HepG2 (cell line): ENCODE data around the gene BUD23. TPM values are rescaled to one million over a fixed set of nuclear protein-coding genes. Genes with fewer than 3 reads are reported as not detected.
A peak's percentile ranks its signal among the peaks of the same experiment; 100 is the strongest.

Experiments used
- ATAC-seq: fragments of 200-7000 bp; cut with Tn5 transposase; 3 replicates; pipeline ENCODE4 v1.9.1; 2020; ENCODE audit warnings: mild to moderate bottlenecking, moderate library complexity
- BruUV-seq: library from RNA; stranded (reverse); fragments of 400-500 nt; replicated peaks from 2 replicates; lab custom pipeline; 2021; lab: Mats Ljungman, UMichigan
- CTCF ChIA-PET: fragments of 300-600 bp; formaldehyde crosslinking; extraction: SDS; loops from one replicate; lab custom pipeline; 2021; ENCODE audit warnings: low total read pairs, inconsistent platforms, low intra/inter-chr PET ratio; lab: Yijun Ruan, JAX
- POLR2A ChIA-PET: fragments of 350-600 bp; sonication (Branson Sonifier 250); formaldehyde crosslinking; loops from one replicate; lab custom pipeline; 2020; ENCODE audit warnings: antibody characterized with exemption, inconsistent platforms; lab: Yijun Ruan, JAX
- DNase-seq: peaks from one replicate; pipeline ENCODE4 v3.0.0-alpha.2; 2015; ENCODE audit warnings: low spot score
- FAIRE-seq: peaks from 3 replicates; lab custom pipeline; 2011; peaks lifted over from hg19 to GRCh38; lab: Jason Lieb, UNC
- H2AFZ ChIP-seq: one replicate; pipeline ENCODE4 v1.6.1; 2011; ENCODE audit warnings: low read length, inconsistent platforms
- H3K27ac ChIP-seq: fragments of 300-600 bp; 3 replicates; pipeline ENCODE4 v1.8.0; 2011; ENCODE audit warnings: mixed run types, mild to moderate bottlenecking, mixed read lengths, low read length, inconsistent platforms; ENCODE audit not compliant: insufficient read depth; ENCODE audit errors: extremely low read length
- H3K27me3 ChIP-seq, 2 experiments: fragments of 200-600 bp in 1 of 2; 2 replicates in 1 of 2; 3 replicates in 1 of 2; pipeline versions ENCODE4 v1.6.0 to v1.8.0; 2011; ENCODE audit warnings: low read length in 2 of 2, mild to moderate bottlenecking in 2 of 2, moderate library complexity in 2 of 2, inconsistent platforms in 1 of 2; ENCODE audit not compliant: insufficient read depth in 2 of 2, control insufficient read depth in 1 of 2
- H3K36me3 ChIP-seq, 2 experiments: fragments of 200-600 bp in 1 of 2; replicated peaks in 1 of 2; 2 replicates in 1 of 2; 3 replicates in 1 of 2; pipeline versions ENCODE4 v1.5.1 to v1.8.0; 2011; ENCODE audit warnings: low read length in 2 of 2, inconsistent platforms in 1 of 2; ENCODE audit not compliant: insufficient read depth in 2 of 2, control insufficient read depth in 1 of 2
- H3K4me1 ChIP-seq: 2 replicates; pipeline ENCODE4 v1.5.1; 2012; ENCODE audit warnings: low read length, inconsistent platforms; ENCODE audit not compliant: insufficient read depth
- H3K4me2 ChIP-seq: 2 replicates; pipeline ENCODE4 v1.6.0; 2011; ENCODE audit warnings: low read depth, low read length, inconsistent platforms
- H3K4me3 ChIP-seq, 3 experiments: fragments of 200-600 bp in 1 of 3; sonication (generic), shearing (Covaris generic) in 1 of 3; replicated peaks in 1 of 3; 2 replicates each; pipeline ENCODE4 v1.5.1; 2011 to 2016; ENCODE audit warnings: low read length in 3 of 3, inconsistent platforms in 2 of 3, low read depth in 2 of 3, mild to moderate bottlenecking in 2 of 3, control low read depth in 1 of 3, mixed read lengths in 1 of 3; ENCODE audit not compliant: insufficient read depth in 1 of 3
- H3K79me2 ChIP-seq: one replicate; pipeline ENCODE4 v1.6.1; 2011; ENCODE audit warnings: low read length, inconsistent platforms; ENCODE audit not compliant: insufficient read depth
- H3K9ac ChIP-seq: 2 replicates; pipeline ENCODE4 v1.6.0; 2011; ENCODE audit warnings: mild to moderate bottlenecking, low read depth, low read length, inconsistent platforms; ENCODE audit not compliant: insufficient read depth
- H3K9me3 ChIP-seq: 2 replicates; pipeline ENCODE4 v1.5.1; 2012; ENCODE audit warnings: mild to moderate bottlenecking, low read length
- H4K20me1 ChIP-seq: 2 replicates; pipeline ENCODE4 v1.6.0; 2011; ENCODE audit warnings: inconsistent platforms, mild to moderate bottlenecking, low read length, moderate library complexity; ENCODE audit not compliant: insufficient read depth
- DNMT3B ChIP-seq: conservative IDR thresholded peaks from 2 replicates; pipeline ENCODE4 v1.6.1; 2016; ENCODE audit warnings: missing biosample characterization, control low read depth
- EP300 ChIP-seq, 3 experiments: sonication (generic) in 1 of 3; formaldehyde crosslinking in 1 of 3; IDR thresholded peaks; 2 replicates each; pipeline versions ENCODE4 v1.5.1 to v1.6.1; 2011 to 2020; ENCODE audit warnings: low read depth in 2 of 3, low read length in 2 of 3, borderline replicate concordance in 1 of 3, improper control_type of control experiment in 1 of 3, mild to moderate bottlenecking in 1 of 3, missing genetic modification reagents in 1 of 3, moderate library complexity in 1 of 3
- GTF2F1 ChIP-seq: fragments of 150-350 bp; IDR thresholded peaks from 2 replicates; pipeline ENCODE4 v1.6.1; 2014; ENCODE audit warnings: low read length
- ZKSCAN8 ChIP-seq: IDR thresholded peaks from 2 replicates; pipeline ENCODE4 v1.6.1; 2016; ENCODE audit warnings: borderline replicate concordance, missing genetic modification reagents, missing compliant biosample characterization
- ZNF121 ChIP-seq: sonication (generic); formaldehyde crosslinking; IDR thresholded peaks from 2 replicates; pipeline ENCODE4 v1.5.0; 2020; ENCODE audit warnings: mild to moderate bottlenecking, missing genetic modification reagents
- ZNF598 ChIP-seq: sonication (generic); formaldehyde crosslinking; IDR thresholded peaks from 2 replicates; pipeline ENCODE4 v1.5.1; 2020; ENCODE audit warnings: mild to moderate bottlenecking, missing genetic modification reagents, borderline replicate concordance
- ZNF746 ChIP-seq: sonication (generic); formaldehyde crosslinking; IDR thresholded peaks from 2 replicates; pipeline ENCODE4 v1.8.0; 2022; ENCODE audit warnings: mild to moderate bottlenecking, missing genetic modification reagents
- WGBS: methylation state at CpG from one replicate; pipeline ENCODE4 v1.1.6; 2017; ENCODE audit warnings: low lambda C conversion rate; 5-methylcytosine and 5-hydroxymethylcytosine counted together
- in situ Hi-C: cut with HindIII; loops from 2 replicates; pipeline ENCODE4 v1.10.0; 2017; ENCODE audit warnings: low pct_unique_long_range_greater_than_20kb; ENCODE audit not compliant: extremely low pct_ligation_motif_present
- intact Hi-C: fragments of 100-400 bp; cut with micrococcal nuclease; formaldehyde crosslinking; loops from one replicate; pipeline ENCODE4 v1.10.0; 2022; ENCODE audit not compliant: unreplicated experiment
- polyA plus RNA-seq, 8 experiments: library from polyadenylated mRNA; depleted of rRNA in 3 of 8; stranded (reverse) in 7 of 8; unstranded in 1 of 8; fragments of >200 nt; fragmentation: Illumina TruSeq in 4 of 8; extraction: Trizol in 4 of 8; gene quantifications; 2 replicates each; pipeline versions ENCODE4 v1.2.1 to v1.2.3, GENCODE V29; 2011 to 2016; ENCODE audit warnings: low read depth in 4 of 8, missing spikeins in 1 of 8, mixed read lengths in 1 of 8; ENCODE audit not compliant: insufficient read depth in 1 of 8
- total RNA-seq, 5 experiments: library from RNA; depleted of rRNA; stranded (reverse); fragments of >200 nt; fragmentation: Illumina TruSeq; extraction: Trizol; gene quantifications; 2 replicates each; pipeline ENCODE4 v1.2.3, GENCODE V29; 2016; ENCODE audit warnings: low read depth in 1 of 5
- TF ChIP-seq, protein P1 (sequence below): sonication (generic); formaldehyde crosslinking; IDR thresholded peaks from 2 replicates; pipeline ENCODE4 v1.4.0; 2020; ENCODE audit warnings: mild to moderate bottlenecking, missing genetic modification reagents, borderline replicate concordance

BUD23 gene
- total and polyA plus RNA-seq, 2 of the 13 experiments (the other 11 are each of a cell fraction or from before 2014, with no cell fraction given) = 47.5 to 54.5 TPM

DNA sequence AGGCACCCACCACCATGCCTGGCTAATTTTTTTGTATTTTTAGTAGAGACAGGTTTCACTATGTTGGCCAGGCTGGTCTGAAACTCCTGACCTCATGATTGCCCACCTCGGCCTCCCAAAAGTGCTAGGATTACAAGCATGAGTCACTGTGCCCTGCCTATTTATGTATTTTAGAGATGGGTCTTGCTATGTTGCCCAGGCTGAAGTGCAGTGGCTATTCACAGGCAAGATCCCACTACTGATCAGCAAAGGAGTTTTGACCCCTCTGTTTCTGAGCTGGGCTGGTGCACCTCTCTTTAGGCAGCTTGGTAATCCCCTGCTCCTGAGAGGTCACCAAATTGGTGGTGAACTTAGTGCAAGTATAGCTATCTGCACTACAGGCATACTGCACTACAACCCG, 49.0 kb downstream of the BUD23 start:
- DNase-seq (no peak), ATAC-seq (no peak), FAIRE-seq (no peak)
- no peak overlapping the region for H3K4me3 ChIP-seq
- H3K27me3 ChIP-seq = no peaks in the 10 kb centered on the region
- H3K4me2 ChIP-seq = no peak overlapping the region
- H3K4me1 ChIP-seq = peaks cover 17% of the 10 kb centered on the region
- H3K9me3 ChIP-seq = no peaks in the 10 kb centered on the region
- no peaks in the 10 kb centered on the region for H3K79me2 ChIP-seq
- in situ Hi-C loops = no loop called here
- 0% methylated on average over 1 of the region's 2 CpGs for WGBS
- no peak for TF ChIP-seq ZNF746 (CRISPR knock-in tag)
- peak; percentile 92 for TF ChIP-seq ZNF121 (CRISPR knock-in tag)
- H3K27ac ChIP-seq = no peak overlapping the region
- no peak overlapping the region for H2AFZ ChIP-seq
- intact Hi-C loops = no loop called here
- no peak overlapping the region for H3K9ac ChIP-seq
- H4K20me1 ChIP-seq = no peaks in the 10 kb centered on the region
- H3K36me3 ChIP-seq = peaks cover 0 to 5% of the 10 kb centered on the region in 2 experiments; a peak in 1 of 5 replicates
- no TSS peak for BruUV-seq
- ChIA-PET CTCF (no interaction called here), POLR2A (interaction anchor here (0.9 kb wide), 1 partner anchor 13 kb away, joined by 4 read pairs; the partner anchor contains the start of gene STX1A)

DNA sequence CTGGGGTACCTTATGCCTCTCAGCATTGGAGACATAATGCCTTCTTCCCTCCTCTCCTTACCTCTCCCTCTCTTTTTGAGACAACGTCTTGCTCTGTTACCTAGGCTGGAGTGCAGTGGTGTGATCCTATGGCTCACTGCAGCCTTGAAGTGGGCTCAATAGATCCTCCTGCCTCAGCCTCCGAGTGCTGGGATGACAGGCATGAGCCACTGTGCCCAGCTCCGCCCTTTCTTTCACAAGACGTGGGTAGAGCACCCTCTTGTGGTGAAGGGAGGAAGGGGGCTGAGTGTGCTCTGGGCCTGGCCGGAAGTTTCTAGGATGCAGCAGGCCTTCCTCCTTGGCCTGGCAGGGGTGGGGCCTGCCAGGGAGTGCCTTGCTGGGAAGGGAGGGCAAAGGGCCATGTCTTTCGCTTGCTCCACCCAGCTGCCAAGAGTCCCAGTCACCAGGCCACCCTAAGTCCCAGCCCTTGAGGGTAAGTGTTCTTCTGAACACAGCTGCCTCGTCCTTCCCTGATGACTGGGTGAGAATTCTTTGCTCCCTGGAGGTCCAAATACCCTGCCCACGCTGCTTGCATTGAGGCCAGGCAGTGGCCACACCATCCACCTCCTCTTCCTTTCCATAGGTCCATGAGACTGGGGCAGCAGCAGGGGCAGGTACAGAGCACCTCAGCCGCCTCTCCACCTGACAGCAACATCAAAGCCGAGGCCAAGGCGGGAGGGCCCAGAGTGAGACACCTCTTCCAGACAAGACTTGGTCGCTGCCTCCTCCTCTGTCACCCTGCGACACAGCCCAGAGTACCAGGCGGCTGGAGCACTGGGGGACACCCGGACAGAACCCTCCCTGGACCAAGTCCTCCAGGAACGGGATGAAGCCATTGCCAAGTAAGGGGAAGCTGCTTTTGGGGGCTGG, 51.5 kb downstream of the BUD23 start:
- BruUV-seq = no TSS peak
- Histone ChIP-seq H4K20me1 (no peaks in the 10 kb centered on the region), H3K4me3 (no peak overlapping the region), H3K9ac (no peak overlapping the region), H3K79me2 (no peaks in the 10 kb centered on the region), H2AFZ (no peak overlapping the region), H3K9me3 (no peaks in the 10 kb centered on the region), H3K4me1 (peaks cover 28% of the 10 kb centered on the region), H3K36me3 (peaks cover 0 to 9% of the 10 kb centered on the region in 2 experiments; a peak in 1 of 5 replicates), H3K27me3 (no peaks in the 10 kb centered on the region), H3K4me2 (no peak overlapping the region; the same call in 1 of the 2 replicates), H3K27ac (no peak overlapping the region)
- intact Hi-C loops (loop anchor here (2.0 kb wide), 1 partner anchor 284 kb away; no protein-coding TSS in a partner anchor), in situ Hi-C loops (no loop called here)
- 64% methylated on average over 5 of the region's 16 CpGs for WGBS
- ATAC-seq (peak; percentile 74), FAIRE-seq (peak; percentile 93), DNase-seq (peak; percentile 77)
- ChIA-PET POLR2A (interaction anchor here (0.7 to 1.4 kb wide), 5 partner anchors 15 to 213 kb away, joined by 3 to 6 read pairs (median 5); partner anchors contain the start of genes BAZ1B and STX1A), CTCF (interaction anchor here (0.8 to 1.7 kb wide), 3 partner anchors 87 to 128 kb away, joined by 3 to 7 read pairs (median 4); no protein-coding TSS in a partner anchor)
- no peak for TF ChIP-seq EP300 (IDR thresholded peaks at IDR 0.05; ENCODE audit: low read depth in 2 of 2, low read length in 2 of 2)
- TF ChIP-seq EP300 (CRISPR knock-in tag; IDR thresholded peaks at IDR 0.05; ENCODE audit: borderline replicate concordance) = 0 out of 2 replicates have a peak, but pooled peaks have one; percentile 8
- TF ChIP-seq ZNF598 (CRISPR knock-in tag) = no peak
- TF ChIP-seq DNMT3B (CRISPR knock-in tag) = no peak
- TF ChIP-seq, protein P1, sequence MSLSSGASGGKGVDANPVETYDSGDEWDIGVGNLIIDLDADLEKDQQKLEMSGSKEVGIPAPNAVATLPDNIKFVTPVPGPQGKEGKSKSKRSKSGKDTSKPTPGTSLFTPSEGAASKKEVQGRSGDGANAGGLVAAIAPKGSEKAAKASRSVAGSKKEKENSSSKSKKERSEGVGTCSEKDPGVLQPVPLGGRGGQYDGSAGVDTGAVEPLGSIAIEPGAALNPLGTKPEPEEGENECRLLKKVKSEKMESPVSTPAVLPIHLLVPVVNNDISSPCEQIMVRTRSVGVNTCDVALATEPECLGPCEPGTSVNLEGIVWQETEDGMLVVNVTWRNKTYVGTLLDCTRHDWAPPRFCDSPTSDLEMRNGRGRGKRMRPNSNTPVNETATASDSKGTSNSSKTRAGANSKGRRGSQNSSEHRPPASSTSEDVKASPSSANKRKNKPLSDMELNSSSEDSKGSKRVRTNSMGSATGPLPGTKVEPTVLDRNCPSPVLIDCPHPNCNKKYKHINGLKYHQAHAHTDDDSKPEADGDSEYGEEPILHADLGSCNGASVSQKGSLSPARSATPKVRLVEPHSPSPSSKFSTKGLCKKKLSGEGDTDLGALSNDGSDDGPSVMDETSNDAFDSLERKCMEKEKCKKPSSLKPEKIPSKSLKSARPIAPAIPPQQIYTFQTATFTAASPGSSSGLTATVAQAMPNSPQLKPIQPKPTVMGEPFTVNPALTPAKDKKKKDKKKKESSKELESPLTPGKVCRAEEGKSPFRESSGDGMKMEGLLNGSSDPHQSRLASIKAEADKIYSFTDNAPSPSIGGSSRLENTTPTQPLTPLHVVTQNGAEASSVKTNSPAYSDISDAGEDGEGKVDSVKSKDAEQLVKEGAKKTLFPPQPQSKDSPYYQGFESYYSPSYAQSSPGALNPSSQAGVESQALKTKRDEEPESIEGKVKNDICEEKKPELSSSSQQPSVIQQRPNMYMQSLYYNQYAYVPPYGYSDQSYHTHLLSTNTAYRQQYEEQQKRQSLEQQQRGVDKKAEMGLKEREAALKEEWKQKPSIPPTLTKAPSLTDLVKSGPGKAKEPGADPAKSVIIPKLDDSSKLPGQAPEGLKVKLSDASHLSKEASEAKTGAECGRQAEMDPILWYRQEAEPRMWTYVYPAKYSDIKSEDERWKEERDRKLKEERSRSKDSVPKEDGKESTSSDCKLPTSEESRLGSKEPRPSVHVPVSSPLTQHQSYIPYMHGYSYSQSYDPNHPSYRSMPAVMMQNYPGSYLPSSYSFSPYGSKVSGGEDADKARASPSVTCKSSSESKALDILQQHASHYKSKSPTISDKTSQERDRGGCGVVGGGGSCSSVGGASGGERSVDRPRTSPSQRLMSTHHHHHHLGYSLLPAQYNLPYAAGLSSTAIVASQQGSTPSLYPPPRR = no peak
- TF ChIP-seq ZKSCAN8 (CRISPR knock-in tag) = no peak
- no peak for TF ChIP-seq GTF2F1
